GM12892 (cell line): ENCODE results near the gene SLC4A1. TPM values are rescaled to one million over a fixed set of nuclear protein-coding genes. Genes with fewer than 3 reads are reported as not detected.

ENCODE experiments used
- DNase-seq: peaks from one replicate; pipeline ENCODE4 v3.0.0; 2011; ENCODE audit not compliant: insufficient read length
- FAIRE-seq: peaks from 2 replicates; lab custom pipeline; 2011; peaks lifted over from hg19 to GRCh38; lab: Jason Lieb, UNC
- POLR2A ChIP-seq: IDR thresholded peaks from 2 replicates; pipeline ENCODE4 v1.6.1; 2011; ENCODE audit warnings: low read depth, low read length, control low read depth
- POLR2AphosphoS5 ChIP-seq: IDR thresholded peaks from 2 replicates; pipeline ENCODE4 v1.6.1; 2011; ENCODE audit warnings: low read depth, low read length, control low read depth
- TAF1 ChIP-seq: IDR thresholded peaks from 2 replicates; pipeline ENCODE4 v1.6.1; 2011; ENCODE audit warnings: low read depth, mild to moderate bottlenecking, control low read depth, low read length, borderline replicate concordance
- polyA plus RNA-seq: library from polyadenylated mRNA; unstranded; fragments of >200 nt; gene quantifications from one replicate; pipeline ENCODE4 v1.2.1, GENCODE V29; 2012; ENCODE audit warnings: missing spikeins, inconsistent platforms; ENCODE audit not compliant: missing spikeins

The SLC4A1 gene
- polyA plus RNA-seq: not detected

GRCh38 chr17:44267818-44268490 is at the start of gene SLC4A1:
TSS of gene SLC4A1 (minus strand) at chr17:44268135. CDS start at chr17:44262866, 5,269 bp downstream.
- no peak for TF ChIP-seq POLR2A
- DNase-seq: no peak
- no peak for FAIRE-seq

- DNase-seq: no peak
- no peak for TF ChIP-seq TAF1
- no peak for TF ChIP-seq POLR2AphosphoS5
- TF ChIP-seq POLR2A: no peak
- FAIRE-seq: no peak
Measured at GRCh38 chr17:44317545-44317944, 49.6 kb upstream of the SLC4A1 start.

- no peak for FAIRE-seq
Measured at GRCh38 chr17:44315760-44316731, 48.1 kb upstream of the SLC4A1 start.

DNA sequence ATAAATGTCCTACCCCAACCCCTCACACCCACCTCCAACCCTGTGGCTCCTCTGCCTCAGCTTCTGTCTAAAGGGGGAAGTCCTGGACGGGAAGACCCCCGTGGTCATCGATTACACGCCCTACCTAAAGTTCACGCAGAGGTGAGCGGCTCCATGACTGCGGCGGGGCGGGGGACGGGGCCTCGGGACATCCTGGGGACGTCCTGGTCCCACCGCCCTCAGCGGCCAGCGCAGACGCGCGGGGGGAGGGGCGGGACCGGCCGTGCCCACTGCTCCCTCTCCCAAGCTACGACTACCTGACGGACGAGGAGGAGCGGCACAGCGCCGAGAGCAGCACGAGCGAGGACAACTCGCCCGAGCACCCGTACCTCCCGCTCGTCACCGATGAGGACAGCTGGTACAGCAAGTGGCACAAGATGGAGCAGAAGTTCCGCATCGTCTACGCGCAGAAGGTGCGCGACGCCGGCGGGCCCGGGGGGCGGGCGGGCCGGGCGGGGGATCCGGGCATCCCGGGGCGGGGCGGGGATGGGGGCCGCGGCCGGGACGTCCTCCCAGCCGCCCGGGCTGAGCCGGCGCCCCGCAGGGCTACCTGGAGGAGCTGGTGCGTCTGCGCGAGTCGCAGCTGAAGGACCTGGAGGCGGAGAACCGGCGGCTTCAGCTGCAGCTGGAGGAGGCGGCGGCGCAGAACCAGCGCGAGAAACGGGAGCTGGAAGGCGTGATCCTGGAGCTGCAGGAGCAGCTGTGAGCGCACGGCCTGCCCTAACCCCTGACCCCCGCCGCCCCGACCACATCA is 47.1 kb upstream of the SLC4A1 start:
- TF ChIP-seq TAF1 (no peak), POLR2AphosphoS5 (no peak), POLR2A (no peak)
- peak; percentile 80 for DNase-seq
- no peak for FAIRE-seq

More at GRCh38 chr17:44315760-44316731, 48.1 kb upstream of the SLC4A1 start:
- DNase-seq: no peak
- no peak for TF ChIP-seq POLR2AphosphoS5
- TF ChIP-seq POLR2A: peak; percentile 18; the same call in 1 of the 2 replicates
- no peak for TF ChIP-seq TAF1

DNA sequence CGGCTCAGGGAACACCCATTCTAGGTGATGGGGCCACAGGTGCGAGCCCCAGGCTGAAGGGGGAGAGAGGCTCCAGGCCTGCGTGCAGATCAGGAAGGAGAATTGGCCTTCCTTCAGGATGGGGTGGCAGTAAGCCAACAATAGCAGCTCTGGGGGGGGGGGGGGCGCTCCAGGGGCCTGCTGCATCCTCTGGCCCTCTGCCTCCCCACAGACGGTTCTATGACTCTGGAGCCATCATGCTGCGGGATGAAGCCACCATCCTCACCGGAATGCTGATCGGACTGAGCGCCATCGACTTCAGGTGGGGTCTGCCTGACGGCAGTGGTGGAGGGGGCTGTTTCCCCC is 46.6 kb upstream of the SLC4A1 start:
- TF ChIP-seq TAF1 (no peak), POLR2AphosphoS5 (no peak), POLR2A (no peak)
- DNase-seq (no peak), FAIRE-seq (no peak)

- no peak for DNase-seq
- TF ChIP-seq POLR2AphosphoS5 (no peak), POLR2A (no peak), TAF1 (no peak)
- FAIRE-seq: no peak
Measured at GRCh38 chr17:44314031-44314430, 46.1 kb upstream of the SLC4A1 start.

GRCh38 chr17:44312396-44313104 is 44.6 kb upstream of the SLC4A1 start:
- FAIRE-seq (no peak), DNase-seq (no peak)
- no peak for TF ChIP-seq POLR2A
- TF ChIP-seq TAF1: no peak
- TF ChIP-seq POLR2AphosphoS5: no peak

DNA sequence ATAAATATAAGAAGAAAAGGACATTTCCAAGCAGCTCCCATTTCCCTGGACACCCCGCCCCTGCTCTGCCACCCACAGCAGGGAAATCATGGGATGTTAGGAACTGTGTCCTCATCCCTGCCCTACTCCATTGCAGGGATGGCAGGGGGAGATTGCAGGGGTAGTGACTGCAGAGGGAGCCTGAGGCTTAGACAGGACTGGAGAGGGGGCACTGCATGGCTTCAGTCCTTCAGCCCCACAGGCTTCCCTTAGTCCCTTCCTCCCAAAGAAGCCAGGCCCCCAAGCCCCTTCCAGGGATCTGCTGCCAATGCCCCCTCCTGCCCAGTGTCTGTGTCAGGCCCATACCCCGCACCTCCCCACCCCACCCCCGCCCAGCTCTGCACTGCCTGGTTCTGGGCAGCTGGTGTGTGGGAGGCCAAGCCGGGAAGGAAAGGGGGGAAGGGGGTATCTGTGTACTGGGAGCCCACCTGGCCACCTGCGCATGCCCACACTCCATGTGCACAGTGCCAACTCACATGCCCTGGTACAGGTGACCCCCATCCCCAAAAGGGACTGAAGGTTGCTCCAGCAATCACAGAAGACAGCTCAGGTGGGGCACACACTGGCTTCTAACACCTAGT is 43.7 kb upstream of the SLC4A1 start:
- TF ChIP-seq POLR2AphosphoS5 (no peak), TAF1 (no peak)
- FAIRE-seq: no peak
- DNase-seq: no peak

DNA sequence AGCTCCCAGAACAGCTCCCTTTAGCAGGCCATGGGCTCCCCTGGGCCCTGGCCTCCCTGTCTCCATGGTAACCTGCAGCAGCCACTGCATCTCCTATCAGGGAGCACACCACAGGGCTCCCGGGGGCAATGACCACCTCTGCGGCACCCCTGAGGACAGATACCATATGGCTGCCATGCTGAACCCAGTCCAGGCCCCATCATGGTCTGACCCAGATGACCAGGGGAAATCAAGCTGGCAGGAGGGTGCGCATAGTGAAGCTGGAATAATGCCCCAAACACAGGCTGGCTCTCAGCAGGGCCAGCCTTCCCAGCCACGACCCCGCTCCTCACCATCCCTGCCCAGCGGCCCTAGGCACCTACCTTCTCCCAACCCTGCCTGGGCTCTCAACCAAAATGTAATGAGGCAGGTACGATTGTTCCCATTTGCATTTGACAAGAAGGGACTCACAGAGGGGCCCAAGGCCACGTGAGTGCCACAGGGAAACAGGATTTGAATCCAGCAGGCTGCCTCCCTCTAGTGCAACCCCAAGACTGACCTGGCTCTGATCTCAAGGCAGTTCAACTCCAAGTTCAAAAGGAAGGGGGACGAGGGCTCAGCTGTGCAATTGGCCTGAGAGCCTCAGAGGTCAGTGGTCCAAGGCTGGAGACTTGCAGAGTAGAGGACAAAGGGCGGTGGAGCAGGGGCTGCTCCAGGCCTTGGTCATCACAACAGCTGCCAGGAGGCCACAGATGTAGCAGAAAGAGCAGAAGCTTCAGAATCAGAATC is 42.9 kb upstream of the SLC4A1 start:
- DNase-seq: no peak
- TF ChIP-seq TAF1 (no peak), POLR2A (no peak), POLR2AphosphoS5 (no peak)
- no peak for FAIRE-seq

- FAIRE-seq: no peak
Measured at GRCh38 chr17:44310188-44310587, 42.3 kb upstream of the SLC4A1 start.

More at GRCh38 chr17:44310188-44310587, 42.3 kb upstream of the SLC4A1 start:
- TF ChIP-seq POLR2AphosphoS5 (no peak), TAF1 (no peak), POLR2A (no peak)
- no peak for DNase-seq
